Gastrocnemius medialis (tissue), 4 donors: Measurements from ENCODE around the gene FBXW9. TPM values are rescaled to one million over a fixed set of nuclear protein-coding genes. Genes with fewer than 3 reads are reported as not detected.

Experiments
- ATAC-seq, 2 donors: fragments of 150-250 bp; one replicate each; pipeline ENCODE4 v1.9.1; 2016
- DNase-seq, 2 donors: peaks; one replicate each; pipeline ENCODE4 v3.0.0-alpha.2; 2019
- H3K27ac ChIP-seq, 4 donors: fragments of 200-600 bp; sonication (generic); 1 replicate in 1 of 4; 2 replicates in 3 of 4; pipeline ENCODE4 v1.5.1; 2016 to 2018; ENCODE audit warnings: mild to moderate bottlenecking in 2 of 4, moderate library complexity in 1 of 4
- H3K27me3 ChIP-seq, 3 donors: fragments of 200-600 bp; sonication (generic) in 2 of 3; 1 replicate in 1 of 3; 2 replicates in 2 of 3; pipeline versions ENCODE4 v1.5.1 to v1.6.0; 2016 to 2019; ENCODE audit warnings: mild to moderate bottlenecking in 1 of 3, moderate library complexity in 1 of 3
- H3K36me3 ChIP-seq, 2 donors: fragments of 200-600 bp; sonication (generic) in 1 of 2; one replicate each; pipeline ENCODE4 v1.5.1; 2017 to 2018
- H3K4me1 ChIP-seq, 2 donors: fragments of 200-600 bp; sonication (generic) in 1 of 2; one replicate each; pipeline ENCODE4 v1.5.1; 2016 to 2017; ENCODE audit warnings: mild to moderate bottlenecking in 2 of 2
- H3K4me3 ChIP-seq, 4 donors: fragments of 200-600 bp; sonication (generic) in 3 of 4; 1 replicate in 1 of 4; 2 replicates in 3 of 4; pipeline ENCODE4 v1.5.1; 2016 to 2019; ENCODE audit warnings: mild to moderate bottlenecking in 2 of 4
- H3K9me3 ChIP-seq, 3 donors: fragments of 200-600 bp; sonication (generic) in 2 of 3; 1 replicate in 1 of 3; 2 replicates in 2 of 3; pipeline ENCODE4 v1.5.1; 2016 to 2019
- CTCF ChIP-seq, 5 experiments: fragments of 450-650 bp in 3 of 5; fragments of 200-600 bp in 2 of 5; sonication (generic) in 2 of 5; IDR thresholded peaks in 4 of 5; conservative IDR thresholded peaks in 1 of 5; 1 replicate in 4 of 5; 2 replicates in 1 of 5; pipeline ENCODE4 v1.5.1; 2016 to 2019; ENCODE audit warnings: antibody characterized with exemption in 5 of 5, mild to moderate bottlenecking in 3 of 5, moderate library complexity in 3 of 5
- POLR2A ChIP-seq, 2 donors: fragments of 450-650 bp; IDR thresholded peaks; one replicate each; pipeline ENCODE4 v1.6.1; 2017; ENCODE audit warnings: antibody characterized with exemption in 2 of 2, mild to moderate bottlenecking in 2 of 2, moderate library complexity in 2 of 2
- in situ Hi-C, 4 donors: fragments of 200-750 bp; cut with MboI; loops; one replicate each; pipeline versions ENCODE4 v1.15.0 to v1.8.0; 2017; ENCODE audit warnings: low sequenced_read_pairs in 4 of 4
- intact Hi-C: fragments of 100-400 bp; cut with DNase I; formaldehyde crosslinking; loops from one replicate; pipeline ENCODE4 v1.15.1; 2023; ENCODE audit warnings: low total_unique reads
- total RNA-seq, 4 donors: library from RNA; depleted of rRNA; stranded (reverse); fragments of >200 nt; gene quantifications; one replicate each; pipeline versions ENCODE4 v1.1.0 to v1.2.3, GENCODE V29; 2016

Gene FBXW9
- total RNA-seq, 4 donors from 2014 or later: 2.5 to 5.8 (median 3.3) TPM

- Histone ChIP-seq H3K27me3 (no peaks in the 10 kb centered on the region), H3K4me3 (no peak overlapping the region), H3K9me3 (no peaks in the 10 kb centered on the region), H3K36me3 (peaks cover 5 to 60% of the 10 kb centered on the region in 2 donors), H3K4me1 (peaks cover 20 to 21% of the 10 kb centered on the region in 2 donors), H3K27ac (no peak overlapping the region)
- DNase-seq (no peak), ATAC-seq (no peak)
- intact Hi-C loops (loop anchor here (1.0 kb wide), 1 partner anchor 108 kb away; no protein-coding TSS in a partner anchor), in situ Hi-C loops (loop anchor here in 2 of 4 donors (5.0 to 10.0 kb wide), 2 partner anchors 110 to 118 kb away; partner anchors contain the start of gene ZNF564 (in 1 of the 2))
- no peak for TF ChIP-seq CTCF (IDR thresholded peaks at IDR 0.05 in 4 of 5, conservative IDR thresholded peaks at IDR 0.05 in 1 of 5)
- TF ChIP-seq POLR2A (IDR thresholded peaks at IDR 0.05): no peak
Observed at GRCh38 chr19:12672744-12673143, 23.7 kb downstream of the FBXW9 start.

GRCh38 chr19:12670159-12670928 lies 26.1 kb downstream of the FBXW9 start:
- TF ChIP-seq POLR2A (IDR thresholded peaks at IDR 0.05): no peak
- no peak for TF ChIP-seq CTCF (IDR thresholded peaks at IDR 0.05 in 4 of 5, conservative IDR thresholded peaks at IDR 0.05 in 1 of 5)

GRCh38 chr19:12669270-12670158 lies 26.9 kb downstream of the FBXW9 start:
- Histone ChIP-seq H3K9me3 (no peaks in the 10 kb centered on the region), H3K27me3 (no peaks in the 10 kb centered on the region), H3K4me3 (peak overlapping the region; percentile 79 to 99 (median 94)), H3K27ac (peak overlapping the region; percentile 95 to 99 (median 98)), H3K4me1 (peaks cover 33 to 36% of the 10 kb centered on the region in 2 donors), H3K36me3 (peaks cover 0 to 38% of the 10 kb centered on the region in 2 donors)
- intact Hi-C loops (loop anchor here (2.0 to 5.0 kb wide), 4 partner anchors 59 to 872 kb away; partner anchors contain the start of genes ZNF490, ZNF491, ZNF564 and ZNF791), in situ Hi-C loops (loop anchor here in 2 of 4 donors (5.0 to 10.0 kb wide), 2 partner anchors 107 to 115 kb away; partner anchors contain the start of gene ZNF564 (in 1 of the 2))
- peak; percentile 80 to 85 for ATAC-seq
- peak in 1 of 2 donors; percentile 47 for TF ChIP-seq POLR2A (IDR thresholded peaks at IDR 0.05)
- TF ChIP-seq CTCF (IDR thresholded peaks at IDR 0.05 in 4 of 5, conservative IDR thresholded peaks at IDR 0.05 in 1 of 5): no peak
- DNase-seq: peak; percentile 58 to 70

More at GRCh38 chr19:12670159-12670928, 26.1 kb downstream of the FBXW9 start:
- ATAC-seq (no peak), DNase-seq (no peak)
- Histone ChIP-seq H3K4me3 (peak overlapping the region; percentile 79 to 99 (median 94)), H3K27me3 (no peaks in the 10 kb centered on the region), H3K4me1 (peaks cover 33 to 36% of the 10 kb centered on the region in 2 donors), H3K27ac (peak overlapping the region; percentile 95 to 99 (median 98)), H3K36me3 (peaks cover 0 to 39% of the 10 kb centered on the region in 2 donors), H3K9me3 (no peaks in the 10 kb centered on the region)
- in situ Hi-C loops (loop anchor here in 2 of 4 donors (5.0 to 10.0 kb wide), 2 partner anchors 108 to 116 kb away; partner anchors contain the start of gene ZNF564 (in 1 of the 2)), intact Hi-C loops (no loop called here)

GRCh38 chr19:12668932-12669269 lies 27.5 kb downstream of the FBXW9 start:
- Histone ChIP-seq H3K27ac (peak overlapping the region; percentile 95 to 99 (median 98)), H3K9me3 (no peaks in the 10 kb centered on the region), H3K4me3 (peak overlapping the region; percentile 79 to 99 (median 94)), H3K4me1 (peaks cover 33 to 36% of the 10 kb centered on the region in 2 donors), H3K36me3 (peaks cover 0 to 38% of the 10 kb centered on the region in 2 donors), H3K27me3 (no peaks in the 10 kb centered on the region)
- intact Hi-C loops: loop anchor here (2.0 to 5.0 kb wide), 4 partner anchors 58 to 872 kb away; partner anchors contain the start of genes ZNF490, ZNF491, ZNF564 and ZNF791
- ATAC-seq: peak in 1 of 2 donors; percentile 13
- DNase-seq: peak; percentile 17 to 52
- in situ Hi-C loops: no loop called here
- TF ChIP-seq POLR2A (IDR thresholded peaks at IDR 0.05): no peak
- no peak for TF ChIP-seq CTCF (IDR thresholded peaks at IDR 0.05 in 4 of 5, conservative IDR thresholded peaks at IDR 0.05 in 1 of 5)
